MM.1S (cell line): ENCODE results near the gene HOXC6.
A peak's percentile ranks its signal among the peaks of the same experiment; 100 is the strongest.

Experiments
- DNase-seq: peaks from one replicate; pipeline ENCODE4 v3.0.0-alpha.2; 2015
- H2AFZ ChIP-seq: fragments of 300-600 bp; sonication (generic); 2 replicates; pipeline ENCODE4 v1.6.0; 2016; ENCODE audit warnings: antibody characterized with exemption, low read length
- H3F3A ChIP-seq: fragments of 300-600 bp; sonication (generic); 2 replicates; pipeline ENCODE4 v1.6.1; 2016; ENCODE audit warnings: mild to moderate bottlenecking, antibody characterized with exemption, low read length, moderate library complexity, mixed read lengths; ENCODE audit not compliant: insufficient read depth
- H3K27ac ChIP-seq: fragments of 300-600 bp; sonication (generic); 2 replicates; pipeline ENCODE4 v1.5.1; 2016; ENCODE audit warnings: mild to moderate bottlenecking, low read length
- H3K27me3 ChIP-seq: fragments of 300-600 bp; sonication (generic); replicated peaks from 2 replicates; pipeline ENCODE4 v1.6.0; 2016; ENCODE audit warnings: low read length; ENCODE audit not compliant: insufficient read depth
- H3K36me3 ChIP-seq: fragments of 300-600 bp; sonication (generic); replicated peaks from 2 replicates; pipeline ENCODE4 v1.6.1; 2016; ENCODE audit warnings: mild to moderate bottlenecking, low read length, mixed read lengths; ENCODE audit not compliant: insufficient read depth
- H3K4me1 ChIP-seq: fragments of 300-600 bp; sonication (generic); 2 replicates; pipeline ENCODE4 v1.6.1; 2016; ENCODE audit warnings: low read length, mixed read lengths
- H3K4me2 ChIP-seq: fragments of 300-600 bp; sonication (generic); 2 replicates; pipeline ENCODE4 v1.6.0; 2016; ENCODE audit warnings: low read depth, low read length
- H3K4me3 ChIP-seq: fragments of 300-600 bp; sonication (generic); 2 replicates; pipeline ENCODE4 v1.5.1; 2016; ENCODE audit warnings: low read length, mixed read lengths
- H3K79me2 ChIP-seq: fragments of 300-600 bp; sonication (generic); 2 replicates; pipeline ENCODE4 v1.6.1; 2016; ENCODE audit warnings: mixed run types, low read length, mixed read lengths
- H3K9ac ChIP-seq: fragments of 300-600 bp; sonication (generic); 2 replicates; pipeline ENCODE4 v1.6.1; 2016; ENCODE audit warnings: low read length, mixed read lengths
- H3K9me2 ChIP-seq: fragments of 300-600 bp; sonication (generic); replicated peaks from 2 replicates; pipeline ENCODE4 v1.6.1; 2016; ENCODE audit warnings: mild to moderate bottlenecking, low read length, mixed read lengths; ENCODE audit not compliant: insufficient read depth
- H3K9me3 ChIP-seq: fragments of 300-600 bp; sonication (generic); replicated peaks from 2 replicates; pipeline ENCODE4 v1.6.1; 2016; ENCODE audit warnings: mild to moderate bottlenecking, low read length, mixed read lengths; ENCODE audit not compliant: insufficient read depth
- H4K20me1 ChIP-seq: fragments of 300-600 bp; sonication (generic); 2 replicates; pipeline ENCODE4 v1.6.1; 2016; ENCODE audit warnings: mild to moderate bottlenecking, low read length, moderate library complexity, mixed read lengths; ENCODE audit not compliant: insufficient read depth
- CTCF ChIP-seq: fragments of 300-600 bp; sonication (generic); IDR thresholded peaks from 2 replicates; pipeline ENCODE4 v1.5.1; 2016; ENCODE audit warnings: antibody characterized with exemption, low read length, mixed read lengths
- EZH2 ChIP-seq: fragments of 300-600 bp; sonication (generic); optimal IDR thresholded peaks from 2 replicates; pipeline ENCODE3; 2017; ENCODE audit warnings: low read depth, mild to moderate bottlenecking, antibody characterized with exemption, low read length, mixed read lengths
- EZH2phosphoT487 ChIP-seq: fragments of 300-600 bp; sonication (generic); IDR thresholded peaks from 2 replicates; pipeline ENCODE4 v1.6.1; 2018; ENCODE audit warnings: antibody characterized with exemption, low read length

The HOXC6 gene

DNA sequence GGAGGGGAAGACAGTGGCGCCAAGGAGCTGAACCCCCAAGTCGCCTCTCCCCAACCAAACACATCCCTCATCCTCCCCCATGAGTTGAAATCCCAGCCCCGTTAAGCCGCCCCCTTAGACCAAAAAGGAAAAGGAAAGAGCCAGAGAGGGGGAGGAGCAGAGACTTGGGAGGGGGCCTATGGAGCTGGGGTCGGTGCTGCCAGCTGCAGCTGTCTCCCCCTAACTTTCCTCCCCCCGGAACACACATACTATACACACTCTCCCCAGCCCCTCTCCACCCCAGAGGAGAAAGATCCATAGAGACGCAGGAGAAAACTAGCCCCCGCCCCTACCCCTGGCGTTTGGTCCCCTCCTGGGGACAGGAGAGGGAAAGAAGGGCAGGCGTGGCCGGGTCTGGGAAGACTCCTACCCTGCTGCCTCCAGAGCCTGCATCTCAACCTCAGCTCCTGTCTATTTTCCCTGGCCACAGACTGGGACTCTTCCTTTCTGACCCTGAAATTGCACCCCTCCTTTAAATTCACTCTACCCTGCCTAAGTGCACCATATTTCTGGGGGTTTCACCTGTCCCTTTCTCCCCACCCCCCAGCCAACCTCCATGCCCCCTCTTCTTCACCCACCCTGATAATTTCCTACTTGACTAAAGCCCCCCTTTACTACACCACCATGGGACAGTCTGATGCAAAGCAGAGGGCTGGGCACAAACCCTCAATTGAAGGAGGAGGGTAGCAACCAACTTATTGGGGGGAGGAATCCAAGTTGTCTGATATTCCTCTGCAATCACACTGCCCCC, 29.9 kb upstream of the HOXC6 start:
- H3F3A ChIP-seq = no peaks in the 10 kb centered on the region
- H3K4me2 ChIP-seq = no peak overlapping the region
- no peaks in the 10 kb centered on the region for H3K9me2 ChIP-seq
- no peak overlapping the region for H3K27ac ChIP-seq
- 0 out of 2 replicates have a peak, but pooled peaks cover 3% of the 10 kb centered on the region for H3K4me1 ChIP-seq
- no peak for TF ChIP-seq CTCF
- TF ChIP-seq EZH2 = peak; percentile 43
- no peaks in the 10 kb centered on the region for H3K9me3 ChIP-seq
- H3K36me3 ChIP-seq = no peaks in the 10 kb centered on the region
- no peak overlapping the region for H2AFZ ChIP-seq
- peaks cover 95% of the 10 kb centered on the region for H3K27me3 ChIP-seq
- no peak overlapping the region for H3K4me3 ChIP-seq
- DNase-seq = no peak
- H3K79me2 ChIP-seq = no peaks in the 10 kb centered on the region
- H4K20me1 ChIP-seq = no peaks in the 10 kb centered on the region
- H3K9ac ChIP-seq = no peak overlapping the region

DNA sequence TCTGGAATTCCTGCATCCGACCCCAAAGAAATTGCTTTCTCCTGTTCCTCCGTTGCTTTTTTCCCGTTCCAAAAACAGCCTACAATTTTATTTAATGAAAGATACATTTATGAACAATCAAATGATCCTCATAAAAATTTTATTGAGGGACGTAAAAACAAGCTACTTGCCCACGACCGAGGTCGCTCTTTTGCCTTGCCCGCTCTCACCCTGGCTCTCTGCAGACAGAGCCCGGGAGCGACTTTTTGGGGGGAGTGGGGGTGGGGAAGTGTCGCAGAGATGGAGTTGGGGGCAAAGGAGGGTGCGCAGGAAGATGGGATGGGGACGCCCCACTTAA, 29.4 kb upstream of the HOXC6 start:
- no peak for TF ChIP-seq CTCF
- no peak for TF ChIP-seq EZH2
- TF ChIP-seq EZH2phosphoT487 = 0 out of 2 replicates have a peak, but pooled peaks have one; percentile 63
- no peak for DNase-seq
- no peaks in the 10 kb centered on the region for H3F3A ChIP-seq
- no peak overlapping the region for H3K27ac ChIP-seq
- H2AFZ ChIP-seq = no peak overlapping the region
- H3K9ac ChIP-seq = no peak overlapping the region
- H3K27me3 ChIP-seq = peaks cover 94% of the 10 kb centered on the region
- H3K36me3 ChIP-seq = no peaks in the 10 kb centered on the region
- no peaks in the 10 kb centered on the region for H4K20me1 ChIP-seq
- 0 out of 2 replicates have a peak, but pooled peaks cover 3% of the 10 kb centered on the region for H3K4me1 ChIP-seq
- no peak overlapping the region for H3K4me2 ChIP-seq
- no peaks in the 10 kb centered on the region for H3K9me2 ChIP-seq
- no peak overlapping the region for H3K4me3 ChIP-seq
- H3K9me3 ChIP-seq = no peaks in the 10 kb centered on the region
- no peaks in the 10 kb centered on the region for H3K79me2 ChIP-seq

- no peaks in the 10 kb centered on the region for H3K36me3 ChIP-seq
- H3K9ac ChIP-seq = no peak overlapping the region
- H3K27me3 ChIP-seq = peaks cover 94% of the 10 kb centered on the region
- no peaks in the 10 kb centered on the region for H3F3A ChIP-seq
- H3K9me2 ChIP-seq = no peaks in the 10 kb centered on the region
- 0 out of 2 replicates have a peak, but pooled peaks cover 3% of the 10 kb centered on the region for H3K4me1 ChIP-seq
- no peaks in the 10 kb centered on the region for H4K20me1 ChIP-seq
- H3K9me3 ChIP-seq = no peaks in the 10 kb centered on the region
- H3K79me2 ChIP-seq = no peaks in the 10 kb centered on the region
- no peak overlapping the region; the same call in 1 of the 2 replicates for H2AFZ ChIP-seq
- H3K4me2 ChIP-seq = peak overlapping the region; percentile 59; the same call in 1 of the 2 replicates
- no peak for TF ChIP-seq CTCF
- TF ChIP-seq EZH2phosphoT487 = no peak
- TF ChIP-seq EZH2 = no peak
- no peak overlapping the region for H3K27ac ChIP-seq
- H3K4me3 ChIP-seq = peak overlapping the region; percentile 45
- DNase-seq = no peak
Measured at GRCh38 chr12:53999559-54000115, 28.6 kb upstream of the HOXC6 start.
